SK-N-SH treated with all-trans-retinoic acid at 6 μM for 48 hours (cell line): Measurements from ENCODE around the gene GPR153.

ENCODE experiments used
- BACH2 ChIP-seq: fragments of 250-450 bp; sonication (Bioruptor Pico); IDR thresholded peaks from 2 replicates; pipeline ENCODE4 v1.9.0; 2021; ENCODE audit warnings: mild to moderate bottlenecking, borderline replicate concordance
- CSDC2 ChIP-seq: fragments of 250-450 bp; sonication (Bioruptor Pico); IDR thresholded peaks from 2 replicates; pipeline ENCODE4 v1.5.0; 2020; ENCODE audit warnings: mild to moderate bottlenecking, moderate library complexity
- ESRRG ChIP-seq: fragments of 250-450 bp; sonication (Bioruptor Pico); IDR thresholded peaks from 2 replicates; pipeline ENCODE4 v1.6.1; 2021; ENCODE audit warnings: mild to moderate bottlenecking
- ISL1 ChIP-seq: fragments of 250-450 bp; sonication (Bioruptor Pico); IDR thresholded peaks from 2 replicates; pipeline ENCODE4 v2.1.2; 2022; ENCODE audit warnings: mild to moderate bottlenecking, moderate library complexity
- PATZ1 ChIP-seq: fragments of 250-450 bp; sonication (Bioruptor Pico); IDR thresholded peaks from 2 replicates; pipeline ENCODE4 v1.8.0; 2020; ENCODE audit warnings: mild to moderate bottlenecking, moderate library complexity, borderline replicate concordance
- PPARA ChIP-seq: fragments of 250-450 bp; sonication (Bioruptor Pico); IDR thresholded peaks from 2 replicates; pipeline ENCODE4 v1.5.0; 2020; ENCODE audit warnings: mild to moderate bottlenecking, borderline replicate concordance
- RARB ChIP-seq: fragments of 250-450 bp; sonication (Bioruptor Pico); IDR thresholded peaks from 2 replicates; pipeline ENCODE4 v1.8.0; 2021; ENCODE audit warnings: mild to moderate bottlenecking, moderate library complexity
- TCF4 ChIP-seq: fragments of 250-450 bp; sonication (Bioruptor Pico); IDR thresholded peaks from 2 replicates; pipeline ENCODE4 v1.8.0; 2021; ENCODE audit warnings: mild to moderate bottlenecking, moderate library complexity, borderline replicate concordance
- ZC3H10 ChIP-seq: fragments of 250-450 bp; sonication (Bioruptor Pico); IDR thresholded peaks from 2 replicates; pipeline ENCODE4 v1.5.1; 2021; ENCODE audit warnings: mild to moderate bottlenecking, moderate library complexity
- ZFP3 ChIP-seq: fragments of 250-450 bp; sonication (Bioruptor Pico); IDR thresholded peaks from 2 replicates; pipeline ENCODE4 v1.5.0; 2020; ENCODE audit warnings: mild to moderate bottlenecking, moderate library complexity
- TF ChIP-seq, protein P1 (sequence below): fragments of 250-450 bp; sonication (Bioruptor Pico); IDR thresholded peaks from 2 replicates; pipeline ENCODE4 v1.5.0; 2020; ENCODE audit warnings: mild to moderate bottlenecking, moderate library complexity

DNA sequence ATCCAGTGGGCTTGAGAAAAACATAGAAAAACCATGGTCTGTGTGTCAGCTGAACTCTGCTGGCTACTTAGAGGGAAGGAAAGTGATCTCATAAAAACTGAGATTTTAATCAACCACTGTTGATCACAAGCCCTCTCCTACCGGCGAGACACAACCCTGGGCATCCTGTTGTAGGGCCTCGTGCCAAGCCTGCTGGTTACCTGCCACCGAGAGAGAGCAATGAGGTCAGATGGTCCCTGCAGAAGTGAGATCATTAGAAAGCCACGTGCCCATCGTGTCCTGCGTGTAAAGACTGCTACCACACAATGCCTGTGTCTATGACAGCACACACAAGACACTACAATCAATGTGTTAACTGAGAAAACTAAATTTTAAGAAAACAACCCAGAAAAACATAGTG, 41.7 kb upstream of the GPR153 start:
- TF ChIP-seq PPARA (CRISPR knock-in tag) (no peak), PATZ1 (CRISPR knock-in tag) (no peak), BACH2 (no peak), TCF4 (CRISPR knock-in tag) (no peak), RARB (CRISPR knock-in tag) (no peak), ZFP3 (CRISPR knock-in tag) (no peak), ZC3H10 (CRISPR knock-in tag) (no peak), ESRRG (no peak), CSDC2 (no peak), ISL1 (CRISPR knock-in tag) (no peak)
- TF ChIP-seq, protein P1, sequence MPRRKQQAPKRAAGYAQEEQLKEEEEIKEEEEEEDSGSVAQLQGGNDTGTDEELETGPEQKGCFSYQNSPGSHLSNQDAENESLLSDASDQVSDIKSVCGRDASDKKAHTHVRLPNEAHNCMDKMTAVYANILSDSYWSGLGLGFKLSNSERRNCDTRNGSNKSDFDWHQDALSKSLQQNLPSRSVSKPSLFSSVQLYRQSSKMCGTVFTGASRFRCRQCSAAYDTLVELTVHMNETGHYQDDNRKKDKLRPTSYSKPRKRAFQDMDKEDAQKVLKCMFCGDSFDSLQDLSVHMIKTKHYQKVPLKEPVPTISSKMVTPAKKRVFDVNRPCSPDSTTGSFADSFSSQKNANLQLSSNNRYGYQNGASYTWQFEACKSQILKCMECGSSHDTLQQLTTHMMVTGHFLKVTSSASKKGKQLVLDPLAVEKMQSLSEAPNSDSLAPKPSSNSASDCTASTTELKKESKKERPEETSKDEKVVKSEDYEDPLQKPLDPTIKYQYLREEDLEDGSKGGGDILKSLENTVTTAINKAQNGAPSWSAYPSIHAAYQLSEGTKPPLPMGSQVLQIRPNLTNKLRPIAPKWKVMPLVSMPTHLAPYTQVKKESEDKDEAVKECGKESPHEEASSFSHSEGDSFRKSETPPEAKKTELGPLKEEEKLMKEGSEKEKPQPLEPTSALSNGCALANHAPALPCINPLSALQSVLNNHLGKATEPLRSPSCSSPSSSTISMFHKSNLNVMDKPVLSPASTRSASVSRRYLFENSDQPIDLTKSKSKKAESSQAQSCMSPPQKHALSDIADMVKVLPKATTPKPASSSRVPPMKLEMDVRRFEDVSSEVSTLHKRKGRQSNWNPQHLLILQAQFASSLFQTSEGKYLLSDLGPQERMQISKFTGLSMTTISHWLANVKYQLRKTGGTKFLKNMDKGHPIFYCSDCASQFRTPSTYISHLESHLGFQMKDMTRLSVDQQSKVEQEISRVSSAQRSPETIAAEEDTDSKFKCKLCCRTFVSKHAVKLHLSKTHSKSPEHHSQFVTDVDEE (CRISPR knock-in tag): no peak
